Cardiac fibroblast (primary cell): Measurements from ENCODE around the gene ZNF593.
A peak's percentile ranks its signal among the peaks of the same experiment; 100 is the strongest.

Experiments used
- DNase-seq, 2 donors: peaks; one replicate each; pipeline versions ENCODE4 v3.0.0 to v3.0.0-alpha.2; 2010; ENCODE audit warnings: low read depth in 2 of 2
- H3K4me3 ChIP-seq, 2 donors: replicated peaks in 1 of 2; 1 replicate in 1 of 2; 2 replicates in 1 of 2; pipeline ENCODE4 v1.5.1; 2011; ENCODE audit warnings: low read depth in 2 of 2, low read length in 2 of 2, mild to moderate bottlenecking in 2 of 2, moderate library complexity in 1 of 2
- TF ChIP-seq, protein P1 (sequence below): IDR thresholded peaks from one replicate; pipeline ENCODE4 v1.5.1; 2011; ENCODE audit warnings: low read depth, mild to moderate bottlenecking, low read length, inconsistent platforms

ZNF593 gene

DNA sequence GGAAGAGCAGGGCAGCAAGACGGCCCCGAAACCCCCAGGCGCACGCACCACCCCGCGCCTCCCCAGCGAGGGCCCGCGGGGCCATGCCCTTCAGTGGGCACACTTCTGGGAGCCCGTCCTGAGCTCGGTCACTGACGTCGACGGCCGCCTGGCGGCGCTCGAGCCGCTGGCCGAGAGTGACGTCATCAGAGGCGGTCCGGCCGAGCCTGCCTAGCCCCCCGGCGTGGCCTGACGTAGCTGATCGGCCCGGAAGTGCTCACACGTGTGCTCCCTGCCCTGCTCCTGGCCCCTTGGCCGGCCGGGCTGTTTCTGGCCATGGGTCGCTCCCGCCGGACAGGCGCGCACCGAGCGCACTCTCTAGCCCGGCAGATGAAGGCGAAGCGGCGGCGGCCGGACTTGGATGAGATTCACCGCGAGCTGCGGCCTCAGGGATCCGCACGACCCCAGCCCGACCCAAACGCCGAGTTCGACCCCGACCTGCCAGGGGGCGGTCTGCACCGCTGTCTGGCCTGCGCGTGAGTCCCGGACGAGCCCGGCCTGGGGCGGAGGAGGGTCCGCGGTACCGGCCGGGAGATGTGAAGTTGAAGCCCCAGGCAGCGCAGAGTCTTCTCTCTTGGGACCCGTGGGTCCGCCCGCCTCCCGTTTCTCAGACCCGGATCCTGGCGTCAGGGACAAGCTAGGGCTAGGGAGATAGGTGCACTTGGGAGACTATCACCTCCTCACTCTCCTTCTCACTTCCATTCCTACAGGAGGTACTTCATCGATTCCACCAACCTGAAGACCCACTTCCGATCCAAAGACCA, at the start of gene ZNF593:
Gene ZNF593 (plus strand): TSS at position 240 of the 803 bp plus-strand sequence. CDS start 76 bp downstream, at position 316.
- TF ChIP-seq, protein P1, sequence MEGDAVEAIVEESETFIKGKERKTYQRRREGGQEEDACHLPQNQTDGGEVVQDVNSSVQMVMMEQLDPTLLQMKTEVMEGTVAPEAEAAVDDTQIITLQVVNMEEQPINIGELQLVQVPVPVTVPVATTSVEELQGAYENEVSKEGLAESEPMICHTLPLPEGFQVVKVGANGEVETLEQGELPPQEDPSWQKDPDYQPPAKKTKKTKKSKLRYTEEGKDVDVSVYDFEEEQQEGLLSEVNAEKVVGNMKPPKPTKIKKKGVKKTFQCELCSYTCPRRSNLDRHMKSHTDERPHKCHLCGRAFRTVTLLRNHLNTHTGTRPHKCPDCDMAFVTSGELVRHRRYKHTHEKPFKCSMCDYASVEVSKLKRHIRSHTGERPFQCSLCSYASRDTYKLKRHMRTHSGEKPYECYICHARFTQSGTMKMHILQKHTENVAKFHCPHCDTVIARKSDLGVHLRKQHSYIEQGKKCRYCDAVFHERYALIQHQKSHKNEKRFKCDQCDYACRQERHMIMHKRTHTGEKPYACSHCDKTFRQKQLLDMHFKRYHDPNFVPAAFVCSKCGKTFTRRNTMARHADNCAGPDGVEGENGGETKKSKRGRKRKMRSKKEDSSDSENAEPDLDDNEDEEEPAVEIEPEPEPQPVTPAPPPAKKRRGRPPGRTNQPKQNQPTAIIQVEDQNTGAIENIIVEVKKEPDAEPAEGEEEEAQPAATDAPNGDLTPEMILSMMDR = peak; percentile 78
- H3K4me3 ChIP-seq = peak within 1 kb of the TSS; percentile 78 to 93
- peak; percentile 92 to 95 for DNase-seq

- peak in 1 of 2 donors; percentile 23 for DNase-seq
- H3K4me3 ChIP-seq = no peak overlapping the region
- TF ChIP-seq, protein P1 = no peak
Observed at GRCh38 chr1:26121854-26122773, 47.6 kb upstream of the ZNF593 start.

DNA sequence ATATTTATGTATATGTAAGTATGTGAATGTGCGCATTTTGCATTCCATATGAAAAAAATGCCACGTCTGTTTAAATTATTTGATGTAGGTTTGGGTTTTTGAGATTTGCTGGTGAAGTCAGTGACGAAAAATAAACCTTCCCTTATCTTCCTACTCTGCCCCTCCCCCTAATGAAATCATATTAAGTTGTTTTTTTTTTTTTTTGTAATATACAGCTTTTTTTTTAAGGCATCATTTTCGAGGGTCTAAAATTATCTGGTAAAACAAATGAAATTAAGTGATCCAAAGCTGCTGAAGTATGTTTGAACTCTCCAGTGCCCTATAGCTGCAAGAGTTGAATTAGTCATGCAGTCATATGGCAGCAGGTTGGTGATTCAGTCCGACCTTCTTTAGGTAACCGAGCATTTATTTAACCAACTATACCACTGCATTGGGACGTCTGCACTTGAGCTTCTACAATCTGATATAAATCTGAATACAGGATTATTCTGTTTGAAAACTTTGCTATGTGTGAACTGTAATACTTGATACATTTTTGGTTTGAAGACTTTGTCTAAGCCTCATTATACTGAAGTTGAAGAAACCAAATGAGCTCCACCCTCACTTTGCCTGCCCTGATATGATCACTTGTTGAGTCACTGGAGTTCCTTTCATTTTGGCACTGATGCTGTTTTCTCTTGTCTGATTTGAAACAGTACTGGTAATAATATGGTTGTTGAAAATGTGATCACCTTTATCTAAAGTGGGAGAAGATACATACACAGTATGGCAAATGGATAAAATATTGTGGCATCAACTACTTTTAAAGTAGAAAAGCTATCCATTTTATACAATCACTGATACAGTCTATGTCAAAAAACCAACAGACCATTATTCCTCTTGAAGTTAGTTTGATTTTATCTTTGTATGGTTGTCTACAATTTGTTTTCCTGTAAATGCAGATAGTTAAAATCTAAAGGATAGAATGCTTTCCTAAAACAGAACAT, 46.4 kb upstream of the ZNF593 start:
- TF ChIP-seq, protein P1 = no peak
- DNase-seq = peak; percentile 29 to 74
- no peak overlapping the region for H3K4me3 ChIP-seq

DNA sequence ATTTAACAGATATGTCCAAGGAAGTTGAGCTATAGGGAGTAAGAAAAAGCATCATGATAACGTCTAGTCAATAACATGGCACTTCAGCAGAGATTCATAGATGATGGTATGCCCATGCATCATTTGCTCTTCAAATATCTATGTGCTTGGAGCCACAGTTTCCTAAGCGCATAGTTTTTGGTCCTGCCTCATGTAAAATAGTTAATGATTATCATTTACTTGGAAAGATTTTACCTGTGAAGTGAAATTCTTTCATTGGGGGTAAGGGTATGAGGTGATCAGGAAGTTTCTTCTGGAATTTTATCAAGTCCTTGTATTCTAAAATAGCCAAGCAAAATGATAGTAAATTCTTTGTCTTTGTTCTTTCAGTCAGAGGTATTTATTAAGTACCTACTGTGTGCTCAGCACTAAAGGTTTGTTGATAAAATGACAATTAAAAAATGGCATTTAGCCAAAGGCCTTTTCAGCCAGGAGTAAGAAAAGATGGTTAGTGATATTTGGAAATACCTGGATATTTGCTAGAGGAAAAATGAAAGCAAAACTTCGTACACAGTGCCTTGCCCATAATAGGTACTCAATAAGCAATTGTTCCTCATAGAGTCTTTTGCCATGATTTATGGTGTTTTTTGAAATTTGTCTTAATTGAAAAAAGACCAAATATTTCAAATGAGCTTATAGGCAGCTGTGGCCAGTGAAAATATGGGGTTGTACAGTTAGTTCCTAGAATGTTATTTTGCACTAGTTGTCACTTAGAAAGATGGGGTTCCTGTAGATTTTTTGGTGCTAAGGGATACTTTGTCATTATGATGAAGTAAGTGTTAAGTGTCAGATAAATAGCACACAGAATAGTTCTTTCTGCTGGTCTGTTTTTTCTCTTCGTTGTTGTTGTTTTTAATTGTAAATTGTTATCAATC, 45.0 kb upstream of the ZNF593 start:
- H3K4me3 ChIP-seq = no peak overlapping the region
- TF ChIP-seq, protein P1 = no peak
- no peak for DNase-seq

DNA sequence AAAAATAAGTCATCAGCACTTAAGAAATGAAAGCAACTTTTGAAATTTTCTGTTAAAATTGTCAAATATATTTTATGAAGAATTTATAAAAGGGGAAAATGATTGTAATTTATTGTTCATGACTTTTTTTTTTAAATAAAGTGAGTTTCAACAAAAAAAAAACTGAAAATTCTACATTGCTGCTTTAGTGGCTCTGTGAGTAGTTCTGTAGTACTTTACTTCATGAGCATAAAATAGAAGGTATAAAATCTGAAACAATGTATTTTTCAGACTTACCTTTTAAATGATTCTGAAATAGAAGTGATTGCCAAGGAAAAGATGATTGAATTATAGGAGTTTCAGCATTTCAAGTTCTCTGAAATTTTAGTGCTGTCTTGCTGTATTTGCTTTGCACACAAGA, 44.3 kb upstream of the ZNF593 start:
- DNase-seq = no peak
- TF ChIP-seq, protein P1 = no peak
- H3K4me3 ChIP-seq = no peak overlapping the region
